Measurements from ENCODE around the gene OR4D11. TPM values are rescaled to one million over a fixed set of nuclear protein-coding genes. Genes with fewer than 3 reads are reported as not detected.
A peak's percentile ranks its signal among the peaks of the same experiment; 100 is the strongest.

Gene OR4D11
- total and polyA plus RNA-seq, 9 of the 15 experiments (the other 6 are each of a cell fraction or from before 2014, with no cell fraction given) = not detected

DNA sequence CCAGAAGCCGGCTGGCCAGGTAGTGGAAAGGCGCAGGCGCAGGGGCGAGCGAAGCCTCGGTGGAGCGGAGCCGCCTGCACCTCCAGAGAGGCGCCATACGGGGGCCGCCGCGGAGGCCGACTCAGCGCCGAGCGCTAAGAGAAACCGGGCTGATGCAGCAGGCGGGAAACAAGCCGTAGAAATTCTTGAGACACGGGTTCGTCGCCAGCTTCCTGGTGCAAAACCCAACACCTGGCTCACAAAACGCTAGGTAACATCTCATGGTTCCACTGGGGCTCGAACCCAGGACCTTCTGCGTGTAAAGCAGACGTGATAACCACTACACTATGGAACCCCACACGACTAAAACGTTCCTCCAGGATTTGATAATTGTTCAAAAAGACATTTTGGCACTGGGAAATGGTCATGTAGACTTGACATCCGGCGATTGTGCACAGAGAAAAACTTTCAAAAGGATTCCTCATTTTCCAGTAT is 47.0 kb downstream of the OR4D11 start (continued):
- no peak for TF ChIP-seq SIRT6 (IDR thresholded peaks at IDR 0.05; ENCODE audit: low read depth, low read length)
- peak; percentile 26 to 64; a peak in 3 of 4 replicates for TF ChIP-seq RAD21 (CRISPR knock-in tag; conservative IDR thresholded peaks at IDR 0.05 in 1 of 2, IDR thresholded peaks at IDR 0.05 in 1 of 2)
- no peak for TF ChIP-seq ZFP1 (CRISPR knock-in tag; IDR thresholded peaks at IDR 0.05)
- TF ChIP-seq MTA1 (IDR thresholded peaks at IDR 0.05; ENCODE audit: borderline replicate concordance) = no peak
- no peak for TF ChIP-seq ZNF354B (CRISPR knock-in tag; IDR thresholded peaks at IDR 0.05)
- TF ChIP-seq TCF3 (CRISPR knock-in tag; IDR thresholded peaks at IDR 0.05) = peak; percentile 8; the same call in 1 of the 2 replicates
- no peak for TF ChIP-seq ZC3H8 (IDR thresholded peaks at IDR 0.05)
- TF ChIP-seq SMARCC2 (IDR thresholded peaks at IDR 0.05; ENCODE audit: low read depth) = no peak
- TF ChIP-seq, protein P1, sequence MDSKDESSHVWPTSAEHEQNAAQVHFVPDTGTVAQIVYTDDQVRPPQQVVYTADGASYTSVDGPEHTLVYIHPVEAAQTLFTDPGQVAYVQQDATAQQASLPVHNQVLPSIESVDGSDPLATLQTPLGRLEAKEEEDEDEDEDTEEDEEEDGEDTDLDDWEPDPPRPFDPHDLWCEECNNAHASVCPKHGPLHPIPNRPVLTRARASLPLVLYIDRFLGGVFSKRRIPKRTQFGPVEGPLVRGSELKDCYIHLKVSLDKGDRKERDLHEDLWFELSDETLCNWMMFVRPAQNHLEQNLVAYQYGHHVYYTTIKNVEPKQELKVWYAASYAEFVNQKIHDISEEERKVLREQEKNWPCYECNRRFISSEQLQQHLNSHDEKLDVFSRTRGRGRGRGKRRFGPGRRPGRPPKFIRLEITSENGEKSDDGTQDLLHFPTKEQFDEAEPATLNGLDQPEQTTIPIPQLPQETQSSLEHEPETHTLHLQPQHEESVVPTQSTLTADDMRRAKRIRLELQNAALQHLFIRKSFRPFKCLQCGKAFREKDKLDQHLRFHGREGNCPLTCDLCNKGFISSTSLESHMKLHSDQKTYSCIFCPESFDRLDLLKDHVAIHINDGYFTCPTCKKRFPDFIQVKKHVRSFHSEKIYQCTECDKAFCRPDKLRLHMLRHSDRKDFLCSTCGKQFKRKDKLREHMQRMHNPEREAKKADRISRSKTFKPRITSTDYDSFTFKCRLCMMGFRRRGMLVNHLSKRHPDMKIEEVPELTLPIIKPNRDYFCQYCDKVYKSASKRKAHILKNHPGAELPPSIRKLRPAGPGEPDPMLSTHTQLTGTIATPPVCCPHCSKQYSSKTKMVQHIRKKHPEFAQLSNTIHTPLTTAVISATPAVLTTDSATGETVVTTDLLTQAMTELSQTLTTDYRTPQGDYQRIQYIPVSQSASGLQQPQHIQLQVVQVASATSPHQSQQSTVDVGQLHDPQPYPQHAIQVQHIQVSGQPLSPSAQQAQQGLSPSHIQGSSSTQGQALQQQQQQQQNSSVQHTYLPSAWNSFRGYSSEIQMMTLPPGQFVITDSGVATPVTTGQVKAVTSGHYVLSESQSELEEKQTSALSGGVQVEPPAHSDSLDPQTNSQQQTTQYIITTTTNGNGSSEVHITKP (IDR thresholded peaks at IDR 0.05; ENCODE audit: partially characterized antibody) = no peak
- TF ChIP-seq PHB2 (IDR thresholded peaks at IDR 0.05; ENCODE audit: low read depth) = no peak
- no peak for TF ChIP-seq ZNF197 (CRISPR knock-in tag; IDR thresholded peaks at IDR 0.05; ENCODE audit: low read depth)
- TF ChIP-seq ARNT (IDR thresholded peaks at IDR 0.05) = no peak; a peak in 2 of 4 replicates
- peak; percentile 86; the same call in 1 of the 2 replicates for TF ChIP-seq FOXK1 (CRISPR knock-in tag; IDR thresholded peaks at IDR 0.05; ENCODE audit: borderline replicate concordance)
- TF ChIP-seq, protein P2, sequence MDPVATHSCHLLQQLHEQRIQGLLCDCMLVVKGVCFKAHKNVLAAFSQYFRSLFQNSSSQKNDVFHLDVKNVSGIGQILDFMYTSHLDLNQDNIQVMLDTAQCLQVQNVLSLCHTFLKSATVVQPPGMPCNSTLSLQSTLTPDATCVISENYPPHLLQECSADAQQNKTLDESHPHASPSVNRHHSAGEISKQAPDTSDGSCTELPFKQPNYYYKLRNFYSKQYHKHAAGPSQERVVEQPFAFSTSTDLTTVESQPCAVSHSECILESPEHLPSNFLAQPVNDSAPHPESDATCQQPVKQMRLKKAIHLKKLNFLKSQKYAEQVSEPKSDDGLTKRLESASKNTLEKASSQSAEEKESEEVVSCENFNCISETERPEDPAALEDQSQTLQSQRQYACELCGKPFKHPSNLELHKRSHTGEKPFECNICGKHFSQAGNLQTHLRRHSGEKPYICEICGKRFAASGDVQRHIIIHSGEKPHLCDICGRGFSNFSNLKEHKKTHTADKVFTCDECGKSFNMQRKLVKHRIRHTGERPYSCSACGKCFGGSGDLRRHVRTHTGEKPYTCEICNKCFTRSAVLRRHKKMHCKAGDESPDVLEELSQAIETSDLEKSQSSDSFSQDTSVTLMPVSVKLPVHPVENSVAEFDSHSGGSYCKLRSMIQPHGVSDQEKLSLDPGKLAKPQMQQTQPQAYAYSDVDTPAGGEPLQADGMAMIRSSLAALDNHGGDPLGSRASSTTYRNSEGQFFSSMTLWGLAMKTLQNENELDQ (CRISPR knock-in tag; IDR thresholded peaks at IDR 0.05; ENCODE audit: borderline replicate concordance) = no peak
- no peak for TF ChIP-seq SMC3 (conservative IDR thresholded peaks at IDR 0.05; ENCODE audit: insufficient read depth, low read depth, low read length)
- no peak; the same call in 1 of the 2 replicates for TF ChIP-seq SUPT5H (IDR thresholded peaks at IDR 0.05)

Data from K562 (cell line).